ENCODE measurements around the gene MKRN2. TPM values are rescaled to one million over a fixed set of nuclear protein-coding genes. Genes with fewer than 3 reads are reported as not detected.
A peak's percentile ranks its signal among the peaks of the same experiment; 100 is the strongest.

MKRN2 gene
- total and polyA plus RNA-seq, 12 donors: 26.0 to 51.0 (median 37.3) TPM

GRCh38 chr3:12579456-12579855 lies 22.6 kb downstream of the MKRN2 start:
- peaks cover 0 to 99% (median 64%) of the 10 kb centered on the region in 9 donors for H3K36me3 ChIP-seq
- peaks cover under 1 to 15% (median 10%) of the 10 kb centered on the region in 9 donors for H3K4me1 ChIP-seq
- intact Hi-C loops (cut with DNase I): no loop called here
- DNase-seq: no peak
- H3K27me3 ChIP-seq: no peaks in the 10 kb centered on the region
- no peak for ATAC-seq
- H3K27ac ChIP-seq: peak overlapping the region in 4 of 10 donors; percentile 1 to 48 (median 28)
- H3K9me3 ChIP-seq: peaks cover 0 to 13% (median 0%) of the 10 kb centered on the region in 11 donors
- no peak for TF ChIP-seq CTCF (IDR thresholded peaks at IDR 0.05)
- 85 to 86% methylated on average over 3 of the region's 3 CpGs for WGBS, 2 donors
- H3K4me3 ChIP-seq: no peak overlapping the region

DNA sequence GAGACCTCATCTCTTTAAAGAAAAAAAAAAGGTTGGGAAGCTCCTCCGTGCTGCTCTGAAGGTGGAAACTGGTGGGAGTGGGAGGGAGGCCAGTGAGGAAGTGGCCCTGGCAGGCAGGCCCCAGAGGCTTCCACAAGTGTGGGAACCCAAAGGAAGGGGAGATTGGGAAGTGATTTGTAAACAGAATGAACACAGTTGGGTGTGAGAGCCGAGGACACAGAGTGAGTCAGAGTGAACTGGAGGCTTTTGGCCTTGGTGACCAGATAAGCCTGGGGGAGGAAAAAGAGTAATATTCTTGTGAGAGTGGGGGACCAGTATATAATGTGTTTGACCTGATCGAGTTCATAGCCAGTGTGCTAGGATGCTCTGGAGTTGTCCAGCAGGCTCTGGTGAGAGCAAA lies 23.0 kb downstream of the MKRN2 start:
- H3K36me3 ChIP-seq: peaks cover 0 to 99% (median 64%) of the 10 kb centered on the region in 9 donors
- peaks cover 0 to 11% (median 5%) of the 10 kb centered on the region in 9 donors for H3K4me1 ChIP-seq
- peak overlapping the region in 4 of 10 donors; percentile 1 to 48 (median 28) for H3K27ac ChIP-seq
- intact Hi-C loops (cut with DNase I): loop anchor here in 1 of 10 donors (10.0 kb wide), 1 partner anchor 135 kb away; no protein-coding TSS in a partner anchor
- peaks cover 0 to 13% (median 0%) of the 10 kb centered on the region in 11 donors for H3K9me3 ChIP-seq
- H3K27me3 ChIP-seq: no peaks in the 10 kb centered on the region
- 47 to 57% methylated on average over 3 of the region's 3 CpGs for WGBS, 2 donors
- H3K4me3 ChIP-seq: no peak overlapping the region
- ATAC-seq (peak in 4 of 8 donors; percentile 11 to 23 (median 20)), DNase-seq (no peak)
- TF ChIP-seq CTCF (IDR thresholded peaks at IDR 0.05): no peak

DNA sequence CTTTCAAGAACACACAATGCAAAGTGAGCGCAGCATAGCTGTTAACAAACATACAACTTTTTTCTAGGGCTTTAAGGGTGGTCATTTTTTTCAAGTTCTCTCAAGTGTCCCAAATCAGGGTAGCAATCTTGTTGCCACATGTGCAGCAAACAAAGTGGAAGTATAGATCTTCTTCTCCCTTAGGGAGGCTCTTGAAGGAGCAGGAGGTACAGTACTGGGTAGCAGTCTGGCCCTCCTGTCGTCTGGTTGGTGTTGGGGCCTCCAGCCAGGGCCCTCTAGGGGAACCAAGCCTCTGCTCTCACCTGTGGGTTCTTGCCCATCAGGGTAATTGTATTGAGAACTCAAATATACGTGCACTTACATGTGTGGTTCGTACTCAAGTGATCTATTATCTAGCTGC lies 25.8 kb downstream of the MKRN2 start:
- no peak for DNase-seq
- ATAC-seq: no peak
- WGBS, 2 donors: 79% methylated on average over 4 of the region's 4 CpGs
- Histone ChIP-seq H3K27ac (no peak overlapping the region), H3K4me1 (peaks cover 0 to 24% (median 14%) of the 10 kb centered on the region in 9 donors), H3K4me3 (no peak overlapping the region), H3K9me3 (peaks cover 0 to 2% (median 0%) of the 10 kb centered on the region in 11 donors), H3K27me3 (no peaks in the 10 kb centered on the region), H3K36me3 (peaks cover 0 to 99% (median 71%) of the 10 kb centered on the region in 9 donors)
- intact Hi-C loops (cut with DNase I): loop anchor here in 1 of 10 donors (10.0 kb wide), 1 partner anchor 132 kb away; no protein-coding TSS in a partner anchor
- TF ChIP-seq CTCF (IDR thresholded peaks at IDR 0.05): no peak

DNA sequence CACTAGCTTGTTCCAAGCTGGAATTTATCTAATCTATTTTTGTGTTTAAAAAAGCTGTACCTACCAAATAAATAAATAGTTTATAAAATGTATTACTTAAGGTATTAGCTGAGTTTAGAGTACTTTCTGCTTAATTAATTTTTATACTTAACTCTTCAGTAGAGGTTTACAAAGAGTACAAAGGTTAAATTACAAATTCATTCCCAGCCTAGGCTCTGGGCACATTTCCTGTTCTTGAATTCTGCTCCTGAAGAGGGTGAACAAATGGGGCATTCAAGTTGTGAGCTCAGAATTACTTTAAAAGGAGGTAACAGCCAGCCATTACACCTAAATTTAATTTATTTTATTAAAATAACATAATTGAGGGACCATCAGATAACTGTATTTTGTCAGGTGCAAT lies 26.4 kb downstream of the MKRN2 start:
- Histone ChIP-seq H3K27ac (no peak overlapping the region), H3K4me3 (no peak overlapping the region), H3K4me1 (peaks cover 0 to 30% (median 14%) of the 10 kb centered on the region in 9 donors), H3K36me3 (peaks cover 0 to 99% (median 71%) of the 10 kb centered on the region in 9 donors), H3K9me3 (no peaks in the 10 kb centered on the region), H3K27me3 (no peaks in the 10 kb centered on the region)
- ATAC-seq (no peak), DNase-seq (no peak)
- TF ChIP-seq CTCF (IDR thresholded peaks at IDR 0.05): no peak
- intact Hi-C loops (cut with DNase I): loop anchor here in 1 of 10 donors (10.0 kb wide), 1 partner anchor 132 kb away; no protein-coding TSS in a partner anchor
